K562 treated with DMSO at 1 percent for 24 hours (cell line): ENCODE results near the gene SYNDIG1L. TPM values are rescaled to one million over a fixed set of nuclear protein-coding genes. Genes with fewer than 3 reads are reported as not detected.

Experiments used
- total RNA-seq: library from RNA; unstranded; fragments of 300-600 nt; gene quantifications from 2 replicates; pipeline ENCODE4 v1.2.3, GENCODE V29; 2022; ENCODE audit warnings: low read depth; ENCODE audit not compliant: insufficient read depth

SYNDIG1L gene
- not detected in 2 replicates for total RNA-seq

DNA sequence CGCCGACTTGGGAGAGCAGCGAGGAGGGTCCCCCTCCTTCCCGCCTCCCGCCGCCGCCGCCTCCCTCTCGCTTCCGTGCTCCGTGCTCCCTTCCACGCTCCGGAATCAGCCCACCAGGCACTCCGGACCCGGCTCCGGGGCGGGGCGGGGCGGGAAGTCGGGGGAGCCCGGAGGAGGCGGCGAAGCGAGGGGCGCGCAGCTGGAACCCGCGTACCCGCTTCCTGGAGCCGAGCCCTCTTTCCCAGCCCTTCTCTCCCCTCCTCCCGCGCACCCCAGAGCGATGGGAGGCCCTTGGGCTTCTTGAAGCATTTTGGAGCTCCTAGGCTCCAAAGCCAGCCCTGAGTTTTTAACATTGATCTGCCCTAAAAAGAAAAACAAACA, at the start of gene SYNDIG1L:
SYNDIG1L (minus strand) TSS at position 9 of the 381 bp plus-strand sequence. CDS start 16,466 bp downstream, outside the sequence.

Other genes starting within 250 kb of the SYNDIG1L start
- gene VSX2, start 186.8 kb downstream of the SYNDIG1L start, total RNA-seq: not detected in 2 replicates
- gene ABCD4, start 123.3 kb downstream of the SYNDIG1L start, total RNA-seq: 19.5 and 19.6 TPM in 2 replicates
- not detected in 2 replicates for gene VRTN, start 77.7 kb downstream of the SYNDIG1L start, total RNA-seq
- 192 and 220 TPM in 2 replicates for gene NPC2, start 67.1 kb upstream of the SYNDIG1L start, total RNA-seq
- 12.4 and 14.8 TPM in 2 replicates for gene ISCA2, start 67.6 kb upstream of the SYNDIG1L start, total RNA-seq
- gene LTBP2, start 186.0 kb upstream of the SYNDIG1L start, total RNA-seq: 0.91 and 1.1 TPM in 2 replicates